HEK293 (cell line): ENCODE results near the gene GMPPA.

Source experiments
- CTCF ChIA-PET: fragments of 350-600 bp; formaldehyde crosslinking; extraction: SDS; loops from one replicate; lab custom pipeline; 2021; ENCODE audit warnings: antibody characterized with exemption; lab: Yijun Ruan, JAX
- POLR2A ChIA-PET: fragments of 300-600 bp; formaldehyde crosslinking; extraction: SDS; loops from one replicate; lab custom pipeline; 2020; ENCODE audit warnings: antibody characterized with exemption, inconsistent platforms; lab: Yijun Ruan, JAX
- H3K27ac ChIP-seq: fragments of 200-500 bp; sonication (Bioruptor generic); 2 replicates; pipeline ENCODE4 v1.5.1; 2014; ENCODE audit warnings: low read depth, low read length, control low read depth, inconsistent platforms; ENCODE audit errors: extremely low read depth
- H3K36me3 ChIP-seq, 2 experiments: fragments of 200-500 bp in 1 of 2; sonication (Bioruptor generic) in 1 of 2; 1 replicate in 1 of 2; 2 replicates in 1 of 2; pipeline ENCODE4 v1.5.1; 2014 to 2017; ENCODE audit warnings: inconsistent platforms in 2 of 2, low read length in 2 of 2; ENCODE audit not compliant: control insufficient read depth in 2 of 2, insufficient read depth in 1 of 2
- H3K4me1 ChIP-seq: fragments of 200-500 bp; sonication (Bioruptor generic); 2 replicates; pipeline ENCODE4 v1.5.1; 2014; ENCODE audit warnings: mild to moderate bottlenecking, low read length, inconsistent platforms; ENCODE audit not compliant: control insufficient read depth, insufficient read depth
- H3K4me3 ChIP-seq: 2 replicates; pipeline ENCODE4 v1.5.1; 2011; ENCODE audit warnings: low read depth, mild to moderate bottlenecking, control low read depth, low read length, moderate library complexity
- H3K9me3 ChIP-seq: fragments of 200-500 bp; sonication (Bioruptor generic); 2 replicates; pipeline ENCODE4 v1.5.1; 2014; ENCODE audit warnings: low read depth, low read length, inconsistent platforms; ENCODE audit not compliant: control insufficient read depth, insufficient read depth
- ATF2 ChIP-seq: fragments of 450-650 bp; formaldehyde crosslinking; IDR thresholded peaks from 2 replicates; pipeline ENCODE4 v1.5.1; 2016; ENCODE audit warnings: missing biosample characterization, missing genetic modification characterization, low read depth
- BCL6B ChIP-seq: fragments of 450-650 bp; formaldehyde crosslinking; IDR thresholded peaks from 2 replicates; pipeline ENCODE4 v1.5.1; 2017; ENCODE audit warnings: missing biosample characterization, missing genetic modification characterization
- CTCF ChIP-seq: fragments of 450-650 bp; formaldehyde crosslinking; IDR thresholded peaks from 2 replicates; pipeline ENCODE4 v1.5.1; 2016; ENCODE audit warnings: missing biosample characterization, missing genetic modification characterization
- EGR2 ChIP-seq: fragments of 450-650 bp; formaldehyde crosslinking; IDR thresholded peaks from 2 replicates; pipeline ENCODE4 v1.5.1; 2016; ENCODE audit warnings: low read depth, missing biosample characterization, missing genetic modification characterization
- GLIS2 ChIP-seq: fragments of 450-650 bp; formaldehyde crosslinking; IDR thresholded peaks from 2 replicates; pipeline ENCODE4 v1.5.1; 2016; ENCODE audit warnings: missing biosample characterization, missing genetic modification characterization
- KLF17 ChIP-seq: fragments of 450-650 bp; formaldehyde crosslinking; IDR thresholded peaks from 2 replicates; pipeline ENCODE4 v1.5.1; 2016; ENCODE audit warnings: missing biosample characterization, missing genetic modification characterization
- ZBTB10 ChIP-seq: fragments of 450-650 bp; formaldehyde crosslinking; IDR thresholded peaks from 2 replicates; pipeline ENCODE4 v1.5.1; 2016; ENCODE audit warnings: missing biosample characterization, missing genetic modification characterization
- ZBTB48 ChIP-seq: fragments of 450-650 bp; formaldehyde crosslinking; IDR thresholded peaks from 2 replicates; pipeline ENCODE4 v1.5.1; 2016; ENCODE audit warnings: missing biosample characterization, missing genetic modification characterization
- ZBTB8A ChIP-seq: fragments of 450-650 bp; formaldehyde crosslinking; IDR thresholded peaks from 2 replicates; pipeline ENCODE4 v1.5.1; 2016; ENCODE audit warnings: missing biosample characterization, missing genetic modification characterization
- ZFHX2 ChIP-seq: fragments of 450-650 bp; formaldehyde crosslinking; conservative IDR thresholded peaks from 2 replicates; pipeline ENCODE4 v1.5.1; 2016; ENCODE audit warnings: missing biosample characterization, missing genetic modification characterization
- ZIC2 ChIP-seq: fragments of 450-650 bp; formaldehyde crosslinking; IDR thresholded peaks from 2 replicates; pipeline ENCODE4 v1.5.1; 2016; ENCODE audit warnings: missing biosample characterization, missing genetic modification characterization
- ZNF16 ChIP-seq: fragments of 450-650 bp; formaldehyde crosslinking; IDR thresholded peaks from 2 replicates; pipeline ENCODE4 v1.5.1; 2016; ENCODE audit warnings: low read depth, missing biosample characterization, missing genetic modification characterization
- ZNF2 ChIP-seq: fragments of 450-650 bp; formaldehyde crosslinking; IDR thresholded peaks from 2 replicates; pipeline ENCODE4 v1.5.1; 2016; ENCODE audit warnings: missing biosample characterization, missing genetic modification characterization
- ZNF214 ChIP-seq: fragments of 450-650 bp; formaldehyde crosslinking; IDR thresholded peaks from 2 replicates; pipeline ENCODE4 v1.5.1; 2017; ENCODE audit warnings: missing biosample characterization, mild to moderate bottlenecking, missing genetic modification characterization, borderline replicate concordance
- ZNF449 ChIP-seq: fragments of 450-650 bp; formaldehyde crosslinking; IDR thresholded peaks from 2 replicates; pipeline ENCODE4 v1.5.1; 2017; ENCODE audit warnings: missing biosample characterization, mild to moderate bottlenecking, missing genetic modification characterization, moderate library complexity
- ZNF600 ChIP-seq: fragments of 450-650 bp; formaldehyde crosslinking; IDR thresholded peaks from 2 replicates; pipeline ENCODE4 v1.5.1; 2016; ENCODE audit warnings: missing biosample characterization, missing genetic modification characterization
- ZNF658 ChIP-seq: fragments of 450-650 bp; formaldehyde crosslinking; IDR thresholded peaks from 2 replicates; pipeline ENCODE4; 2016; ENCODE audit warnings: missing biosample characterization, missing genetic modification characterization
- ZSCAN16 ChIP-seq: fragments of 450-650 bp; formaldehyde crosslinking; IDR thresholded peaks from 2 replicates; pipeline ENCODE4 v1.5.1; 2016; ENCODE audit warnings: missing biosample characterization, missing genetic modification characterization

The GMPPA gene

GRCh38 chr2:219459460-219460311, 39.0 kb upstream of the GMPPA start:
- Histone ChIP-seq H3K27ac (no peak overlapping the region), H3K4me3 (no peak overlapping the region), H3K9me3 (no peaks in the 10 kb centered on the region), H3K4me1 (peaks cover 2% of the 10 kb centered on the region; the same call in 1 of the 2 replicates), H3K36me3 (peaks cover 0 to 16% of the 10 kb centered on the region in 2 experiments; a peak in 2 of 3 replicates)
- CTCF ChIA-PET: interaction anchor here (0.6 to 3.1 kb wide), 20 partner anchors 9 to 717 kb away, joined by 3 to 30 read pairs (median 4); a partner anchor contains a TSS
- POLR2A ChIA-PET: no interaction called here
- 0 out of 2 replicates have a peak, but pooled peaks have one; percentile 26 for TF ChIP-seq ZNF600 (tag by site-specific recombination)
- peak; percentile 60 for TF ChIP-seq EGR2 (tag by site-specific recombination)
- TF ChIP-seq ZNF658 (tag by site-specific recombination): no peak
- TF ChIP-seq ZBTB48: 0 out of 2 replicates have a peak, but pooled peaks have one; percentile 34
- no peak for TF ChIP-seq BCL6B (tag by site-specific recombination)
- no peak for TF ChIP-seq ZNF16 (tag by site-specific recombination)
- TF ChIP-seq ZBTB8A (tag by site-specific recombination): no peak
- no peak for TF ChIP-seq KLF17 (tag by site-specific recombination)
- peak; percentile 52 for TF ChIP-seq GLIS2 (tag by site-specific recombination)
- peak; percentile 77 for TF ChIP-seq CTCF (tag by site-specific recombination)
- TF ChIP-seq ZNF214: no peak
- no peak for TF ChIP-seq ZSCAN16 (tag by site-specific recombination)
- TF ChIP-seq ZNF2 (tag by site-specific recombination): peak; percentile 50; the same call in 1 of the 2 replicates
- TF ChIP-seq ZFHX2 (tag by site-specific recombination): peak; percentile 67

GRCh38 chr2:219460424-219460926, 38.2 kb upstream of the GMPPA start:
- Histone ChIP-seq H3K27ac (no peak overlapping the region), H3K4me3 (no peak overlapping the region), H3K36me3 (peaks cover 0 to 22% of the 10 kb centered on the region in 2 experiments; a peak in 2 of 3 replicates), H3K4me1 (peaks cover 2% of the 10 kb centered on the region; the same call in 1 of the 2 replicates), H3K9me3 (no peaks in the 10 kb centered on the region)
- peak; percentile 90 for TF ChIP-seq ZIC2 (tag by site-specific recombination)
- TF ChIP-seq ATF2: no peak
- peak; percentile 55; the same call in 1 of the 2 replicates for TF ChIP-seq ZNF449 (tag by site-specific recombination)
- no peak for TF ChIP-seq ZBTB10
- TF ChIP-seq GLIS2 (tag by site-specific recombination): 0 out of 2 replicates have a peak, but pooled peaks have one; percentile 14
- POLR2A ChIA-PET: no interaction called here
- CTCF ChIA-PET: interaction anchor here (0.6 to 2.5 kb wide), 4 partner anchors 35 to 214 kb away, joined by 3 to 20 read pairs (median 7); a partner anchor contains a TSS
